Measurements from ENCODE around the gene ITGAX. TPM values are rescaled to one million over a fixed set of nuclear protein-coding genes. Genes with fewer than 3 reads are reported as not detected.

The ITGAX gene
- total and polyA plus RNA-seq, 2 of the 8 experiments (the other 6 are each of a cell fraction or from before 2014, with no cell fraction given): 0.30 TPM; not detected in 1

DNA sequence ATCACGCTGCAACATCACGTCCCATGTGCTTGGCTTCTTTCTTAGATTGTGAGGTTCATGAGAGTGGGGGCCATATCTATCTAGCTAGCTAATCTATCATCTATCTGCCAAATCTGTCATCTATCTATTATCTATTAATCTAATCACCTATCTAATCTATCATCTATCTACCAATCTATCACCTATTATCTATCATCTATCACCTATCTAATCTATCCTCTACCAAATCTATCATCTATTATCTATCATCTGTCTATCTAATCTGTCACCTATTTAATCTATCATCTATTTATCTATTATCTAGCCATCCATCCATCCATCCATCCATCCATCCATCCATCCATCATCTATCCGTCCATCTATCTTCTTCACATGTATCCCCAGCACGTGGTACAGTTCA lies 59.0 kb downstream of the ITGAX start:
- no peaks in the 10 kb centered on the region for H4K20me1 ChIP-seq (replicated peaks in 1 of 2; ENCODE audit: control insufficient read depth in 1 of 2, insufficient read depth in 2 of 2, low read length in 2 of 2)

More for the DNA sequence above, 59.0 kb downstream of the ITGAX start:
- H3K23me2 ChIP-seq (ENCODE audit: low read depth, low read length): peaks cover 2% of the 10 kb centered on the region; the same call in 1 of the 2 replicates
- FAIRE-seq: no peak
- no peak overlapping the region for H3K14ac ChIP-seq (ENCODE audit: insufficient read length)
- TF ChIP-seq KDM5A (IDR thresholded peaks at IDR 0.05; ENCODE audit: low read length) (no peak), POLR2AphosphoS5 (IDR thresholded peaks at IDR 0.05; ENCODE audit: low read depth, low read length) (no peak), KDM4A (IDR thresholded peaks at IDR 0.05; ENCODE audit: low read depth, low read length, severe bottlenecking) (no peak), ASH2L (IDR thresholded peaks at IDR 0.05; ENCODE audit: low read length) (no peak), RXRA (IDR thresholded peaks at IDR 0.05; ENCODE audit: insufficient read depth, low read depth, low read length) (no peak), SRF (IDR thresholded peaks at IDR 0.05; ENCODE audit: low read depth, low read length) (no peak), RFX5 (IDR thresholded peaks at IDR 0.05; ENCODE audit: borderline replicate concordance, low read depth, low read length) (no peak), TEAD4 (IDR thresholded peaks at IDR 0.05; ENCODE audit: low read depth, low read length) (no peak), BRCA1 (IDR thresholded peaks at IDR 0.05; ENCODE audit: low read depth, low read length) (no peak), SP1 (IDR thresholded peaks at IDR 0.05; ENCODE audit: low read depth, low read length) (no peak), SIX5 (IDR thresholded peaks at IDR 0.05; ENCODE audit: low read depth, low read length) (no peak), CTBP2 (IDR thresholded peaks at IDR 0.05; ENCODE audit: borderline replicate concordance, insufficient read depth, insufficient read length, low read length) (no peak), MAX (IDR thresholded peaks at IDR 0.05) (no peak)
- no peak overlapping the region for H2BK12ac ChIP-seq (ENCODE audit: low read depth, low read length)
- H3K36me3 ChIP-seq (ENCODE audit: control insufficient read depth in 2 of 4, insufficient read depth in 4 of 4, low read length in 3 of 4): no peaks in the 10 kb centered on the region
- no peak overlapping the region for H2BK15ac ChIP-seq (ENCODE audit: low read length)
- no peaks in the 10 kb centered on the region; a peak in 1 of 7 replicates for H3K27me3 ChIP-seq (replicated peaks in 1 of 4; ENCODE audit: control insufficient read depth in 3 of 4, extremely low read depth in 1 of 4, insufficient read depth in 3 of 4, low read length in 3 of 4)
- no peak overlapping the region for H4K8ac ChIP-seq (ENCODE audit: extremely low read depth, insufficient read depth, low read length)
- H3K4me1 ChIP-seq (replicated peaks in 1 of 4; ENCODE audit: control insufficient read depth in 3 of 4, insufficient read depth in 4 of 4, low read length in 3 of 4): no peaks in the 10 kb centered on the region
- H3K9me3 ChIP-seq (ENCODE audit: insufficient read depth in 2 of 2, low read depth in 1 of 2, low read length in 1 of 2): no peaks in the 10 kb centered on the region
- H3K4ac ChIP-seq (replicated peaks; ENCODE audit: insufficient read length, low read depth, low read length): no peak overlapping the region
- H2AK5ac ChIP-seq (ENCODE audit: low read depth, low read length): no peak overlapping the region
- H2AFZ ChIP-seq (ENCODE audit: low read length): no peak overlapping the region
- CTCF ChIA-PET (ENCODE audit: partially characterized antibody): no interaction called here
- H3K4me3 ChIP-seq (ENCODE audit: extremely low read depth in 1 of 4, insufficient read depth in 2 of 4, low read depth in 3 of 4, low read length in 4 of 4): no peak overlapping the region
- H3K79me2 ChIP-seq (ENCODE audit: control insufficient read depth in 1 of 2, insufficient read depth in 2 of 2, low read length in 2 of 2): no peaks in the 10 kb centered on the region
- H3K79me1 ChIP-seq (ENCODE audit: low read depth, low read length): no peaks in the 10 kb centered on the region
- WGBS, 2 experiments (ENCODE audit: extremely low coverage in 1 of 2, insufficient coverage in 1 of 2, insufficient read length in 1 of 2, insufficient replicate concordance in 2 of 2, low coverage in 1 of 2, low lambda C conversion rate in 2 of 2, missing lambda C conversion rate in 1 of 2): 96% methylated on average over 4 of the region's 4 CpGs; no CpG with 5 or more reads in 1 of the 2 experiments
- POLR2A ChIA-PET (ENCODE audit: partially characterized antibody): no interaction called here
- no peak overlapping the region for H2BK120ac ChIP-seq (replicated peaks; ENCODE audit: low read depth, low read length)
- no peak overlapping the region for H3K4me2 ChIP-seq (ENCODE audit: insufficient read depth in 1 of 2, low read depth in 2 of 2, low read length in 2 of 2)
- H3K56ac ChIP-seq (replicated peaks; ENCODE audit: insufficient read length, low read depth, low read length): peak overlapping the region; percentile 96
- no peak overlapping the region for H3K9ac ChIP-seq (replicated peaks in 1 of 4; ENCODE audit: extremely low read depth in 1 of 4, low read depth in 3 of 4, low read length in 3 of 4)
- no peak for DNase-seq (ENCODE audit: low read depth in 1 of 2, low spot score in 2 of 2)
- no peak overlapping the region for H4K5ac ChIP-seq (ENCODE audit: insufficient read length, low read depth, low read length)
- no peak overlapping the region for H3K27ac ChIP-seq (ENCODE audit: low read depth, low read length)
- H4K91ac ChIP-seq (replicated peaks; ENCODE audit: insufficient read length, low read length): no peak overlapping the region
- no peak overlapping the region for H3K23ac ChIP-seq (ENCODE audit: insufficient read length)
- H2BK5ac ChIP-seq (ENCODE audit: low read depth, low read length): no peak overlapping the region
- H3K18ac ChIP-seq (ENCODE audit: extremely low read depth, low read length): no peak overlapping the region
- no peak overlapping the region for H2BK20ac ChIP-seq (ENCODE audit: low read length)

All from H1 (cell line).